Astrocyte of the spinal cord (primary cell): ENCODE data around the gene DCPS.
"Not testable (repeated sequence)": the region's sequence is repeated elsewhere in the genome, so short reads cannot be mapped to it uniquely, and the experiment has no call there.

Experiments
- DNase-seq: peaks from one replicate; pipeline ENCODE4 v3.0.0; 2011; ENCODE audit warnings: low read depth, low spot score
- H3K4me3 ChIP-seq: 2 replicates; pipeline ENCODE4 v1.5.1; 2011; ENCODE audit warnings: low read depth, mild to moderate bottlenecking, low read length, moderate library complexity
- in situ Hi-C: cut with HindIII; loops from 2 replicates; pipeline ENCODE4 v1.10.0; 2017; ENCODE audit warnings: low sequenced_read_pairs
- TF ChIP-seq, protein P1 (sequence below): IDR thresholded peaks from 2 replicates; pipeline ENCODE4 v1.5.1; 2012; ENCODE audit warnings: low read depth, mild to moderate bottlenecking, low read length, inconsistent platforms

Gene DCPS

DNA sequence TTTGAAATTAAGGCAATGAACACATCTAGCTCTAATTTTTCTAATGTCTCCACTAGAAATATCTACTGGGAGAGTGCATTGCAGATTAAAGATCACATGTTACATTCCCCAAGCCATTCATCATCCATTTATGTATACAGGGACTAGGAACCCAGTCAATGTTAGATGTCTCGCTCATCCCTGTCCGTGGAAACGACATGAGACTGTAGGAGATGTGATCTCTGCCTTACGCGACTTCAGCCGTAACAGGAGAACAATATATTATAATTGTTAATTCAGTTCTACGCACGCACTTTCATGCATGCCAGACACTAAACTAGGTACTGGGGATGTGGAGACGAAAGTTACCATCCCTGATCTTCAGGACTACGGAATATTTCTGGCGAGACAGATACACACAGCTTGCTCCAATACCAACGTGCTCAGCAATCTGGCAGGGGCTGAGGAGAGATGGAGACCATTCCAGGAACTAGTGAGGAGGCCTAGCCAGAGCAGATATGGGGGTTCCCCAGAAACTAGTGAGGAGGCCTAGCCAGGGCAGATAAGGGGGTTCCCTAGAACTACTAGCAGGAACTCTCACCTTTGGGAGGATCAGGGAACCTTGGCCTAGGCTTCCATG lies 706 bp downstream of the DCPS start:
- no peak for DNase-seq
- peak overlapping the region; percentile 83 for H3K4me3 ChIP-seq
- TF ChIP-seq, protein P1, sequence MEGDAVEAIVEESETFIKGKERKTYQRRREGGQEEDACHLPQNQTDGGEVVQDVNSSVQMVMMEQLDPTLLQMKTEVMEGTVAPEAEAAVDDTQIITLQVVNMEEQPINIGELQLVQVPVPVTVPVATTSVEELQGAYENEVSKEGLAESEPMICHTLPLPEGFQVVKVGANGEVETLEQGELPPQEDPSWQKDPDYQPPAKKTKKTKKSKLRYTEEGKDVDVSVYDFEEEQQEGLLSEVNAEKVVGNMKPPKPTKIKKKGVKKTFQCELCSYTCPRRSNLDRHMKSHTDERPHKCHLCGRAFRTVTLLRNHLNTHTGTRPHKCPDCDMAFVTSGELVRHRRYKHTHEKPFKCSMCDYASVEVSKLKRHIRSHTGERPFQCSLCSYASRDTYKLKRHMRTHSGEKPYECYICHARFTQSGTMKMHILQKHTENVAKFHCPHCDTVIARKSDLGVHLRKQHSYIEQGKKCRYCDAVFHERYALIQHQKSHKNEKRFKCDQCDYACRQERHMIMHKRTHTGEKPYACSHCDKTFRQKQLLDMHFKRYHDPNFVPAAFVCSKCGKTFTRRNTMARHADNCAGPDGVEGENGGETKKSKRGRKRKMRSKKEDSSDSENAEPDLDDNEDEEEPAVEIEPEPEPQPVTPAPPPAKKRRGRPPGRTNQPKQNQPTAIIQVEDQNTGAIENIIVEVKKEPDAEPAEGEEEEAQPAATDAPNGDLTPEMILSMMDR, result no peak
- in situ Hi-C loops, result no loop called here

DNA sequence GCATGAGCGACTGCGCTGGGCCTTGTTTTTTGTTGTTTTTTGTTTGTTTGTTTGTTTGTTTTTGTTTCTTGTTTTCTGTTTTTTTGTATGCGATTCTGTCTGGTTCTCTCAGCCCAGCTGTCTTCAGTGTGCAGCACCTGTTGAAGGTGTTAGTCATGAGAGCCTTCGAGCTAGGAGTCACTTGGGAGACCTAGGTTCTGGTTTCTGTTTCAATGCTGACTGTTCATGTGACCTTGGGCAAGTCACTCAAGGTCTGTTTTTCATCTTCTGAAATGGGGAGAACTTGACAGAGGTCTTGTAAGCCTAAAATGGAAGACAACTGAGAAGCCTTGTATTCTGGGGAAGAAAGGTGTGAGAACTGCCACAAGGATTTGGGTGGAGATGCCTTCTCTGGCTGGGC lies 1.8 kb downstream of the DCPS start:
- no peak for DNase-seq
- H3K4me3 ChIP-seq, result no peak overlapping the region
- TF ChIP-seq, protein P1, result no peak
- in situ Hi-C loops, result no loop called here

DNA sequence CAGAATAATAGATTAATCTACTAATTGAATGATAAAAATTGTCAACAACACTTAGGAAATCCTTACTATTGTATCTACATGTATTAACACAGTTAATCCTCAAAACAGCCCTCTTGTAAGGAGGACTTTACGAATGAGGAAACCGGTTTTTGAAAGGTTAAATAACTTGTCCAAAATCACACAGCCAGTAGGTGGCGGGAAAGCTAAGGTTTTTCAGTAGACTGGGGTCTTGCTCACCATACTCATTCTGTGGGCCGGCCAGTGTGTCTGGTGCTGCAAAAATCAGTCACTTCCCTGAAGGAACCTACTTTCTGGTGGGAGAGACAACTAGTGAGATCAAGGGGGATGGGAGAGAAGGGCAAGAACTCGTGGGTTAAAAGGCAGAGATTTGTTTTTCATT lies 3.8 kb downstream of the DCPS start:
- no peak overlapping the region for H3K4me3 ChIP-seq
- DNase-seq, result peak; percentile 52
- in situ Hi-C loops, result no loop called here
- TF ChIP-seq, protein P1, result peak; percentile 55

DNA sequence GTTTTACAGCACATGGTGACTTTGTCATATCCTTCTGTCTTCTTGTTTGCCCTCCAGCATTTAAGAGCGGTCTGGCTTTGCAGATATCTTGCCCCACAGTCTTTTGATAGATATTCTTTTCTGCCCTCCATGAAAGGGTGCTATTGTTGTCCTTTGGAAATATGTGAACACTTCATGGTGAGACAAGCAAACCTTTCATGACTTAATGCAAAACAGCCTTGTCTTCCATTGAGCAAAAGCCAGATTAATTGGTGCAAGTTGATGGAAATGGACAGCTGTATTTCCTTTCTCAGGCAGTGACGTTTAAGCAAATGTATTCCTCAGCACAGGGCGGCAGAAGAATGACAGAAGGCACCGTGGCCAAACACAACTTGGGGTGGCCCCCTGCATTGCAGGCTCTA lies 4.4 kb downstream of the DCPS start:
- no peak for DNase-seq
- in situ Hi-C loops, result no loop called here
- H3K4me3 ChIP-seq, result no peak overlapping the region
- TF ChIP-seq, protein P1, result no peak

DNA sequence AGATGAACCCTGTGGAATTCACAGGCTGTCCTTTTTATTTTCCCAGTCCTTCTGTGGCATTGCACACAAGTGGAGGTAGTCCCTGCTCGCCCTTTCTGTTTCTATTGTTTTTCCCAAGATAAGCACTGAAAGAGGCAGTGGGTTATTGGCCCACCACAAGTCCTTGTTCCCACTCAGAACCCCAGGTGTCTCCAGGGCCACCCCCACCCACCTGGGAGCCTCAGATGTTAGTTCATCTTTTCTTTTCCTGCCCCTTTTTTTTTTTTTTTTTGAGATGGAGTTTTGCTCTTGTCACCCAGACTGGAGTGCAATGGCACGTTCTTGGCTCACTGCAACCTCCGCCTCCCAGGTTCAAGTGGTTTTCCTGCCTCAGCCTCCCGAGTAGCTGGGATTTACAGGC lies 4.9 kb downstream of the DCPS start:
- in situ Hi-C loops, DNase-seq, H3K4me3 ChIP-seq: not testable (repeated sequence)

DNA sequence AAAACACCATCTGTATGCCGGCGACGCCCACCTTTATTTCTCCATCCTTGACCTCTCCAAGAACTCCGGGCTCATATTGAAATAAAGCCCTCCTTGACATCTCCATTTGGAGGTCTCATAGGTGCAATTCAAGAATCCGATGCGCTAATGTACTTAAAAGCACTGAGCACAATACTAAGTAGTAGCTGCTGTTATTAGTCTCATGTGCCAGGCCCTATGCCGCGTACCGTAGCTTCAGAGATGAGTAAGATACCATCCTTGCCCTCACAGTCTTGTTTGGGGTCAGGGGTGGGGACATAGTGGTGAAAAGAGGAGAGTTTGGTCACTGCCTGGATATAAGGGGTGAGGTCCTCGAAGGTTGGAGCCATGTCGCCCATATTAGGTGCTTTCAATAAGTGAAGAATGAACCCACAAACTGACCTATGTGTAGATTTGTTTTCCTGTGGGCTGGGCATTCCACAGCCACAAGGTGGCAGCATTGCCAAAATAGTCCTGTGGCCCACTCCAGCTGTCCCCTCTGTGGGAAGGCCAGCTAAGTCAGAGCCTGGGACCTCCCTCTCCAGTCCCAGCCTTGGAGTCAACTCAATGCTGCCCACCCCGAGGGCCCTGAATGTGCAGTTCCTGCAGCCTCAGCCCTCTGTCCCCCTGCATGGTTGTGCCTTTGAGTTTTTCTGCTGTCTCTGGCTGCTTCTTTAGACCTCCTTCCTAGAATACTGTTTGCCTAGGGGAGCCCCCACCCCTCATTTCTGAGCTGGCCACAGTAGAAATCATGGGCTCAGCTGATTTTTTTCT lies 6.5 kb downstream of the DCPS start:
- peak; percentile 77 for DNase-seq
- TF ChIP-seq, protein P1, result peak; percentile 91
- in situ Hi-C loops, result no loop called here
- no peak overlapping the region for H3K4me3 ChIP-seq

DNA sequence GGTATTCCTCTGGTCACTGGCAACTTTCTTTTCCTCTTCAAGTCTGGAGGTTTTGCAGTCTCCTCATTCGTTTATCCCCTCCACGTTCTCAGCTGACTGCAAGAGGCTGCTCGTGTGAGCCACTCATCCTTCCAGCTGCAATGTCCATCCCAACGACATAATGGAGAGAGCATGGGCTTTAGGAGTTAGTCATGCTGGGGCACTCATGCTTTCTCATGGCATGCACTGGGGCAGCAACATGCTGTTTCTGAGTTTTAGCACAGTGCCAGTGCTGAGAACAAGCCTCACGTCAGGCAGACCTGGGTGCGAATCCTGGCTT lies 7.1 kb downstream of the DCPS start:
- no peak overlapping the region for H3K4me3 ChIP-seq
- in situ Hi-C loops, result no loop called here
- TF ChIP-seq, protein P1, result no peak
- no peak for DNase-seq
